HAP-1 (cell line): Measurements from ENCODE around the gene GRM7.
"Not testable (repeated sequence)": the region's sequence is repeated elsewhere in the genome, so short reads cannot be mapped to it uniquely, and the experiment has no call there.

Experiments
- DNase-seq, 2 experiments: peaks; one replicate each; pipeline ENCODE4 v3.0.0-alpha.2; 2016 to 2020; ENCODE audit warnings: low spot score in 2 of 2
- H3K27me3 ChIP-seq: fragments of 250-450 bp; sonication (Bioruptor Pico); 2 replicates; pipeline ENCODE4 v1.5.1; 2020; ENCODE audit warnings: low read depth, mild to moderate bottlenecking, moderate library complexity
- H3K36me3 ChIP-seq: fragments of 250-450 bp; sonication (Bioruptor Pico); replicated peaks from 2 replicates; pipeline ENCODE4 v1.5.1; 2020; ENCODE audit warnings: mild to moderate bottlenecking
- H3K4me1 ChIP-seq: fragments of 250-450 bp; sonication (Bioruptor Pico); 2 replicates; pipeline ENCODE4 v1.5.1; 2020; ENCODE audit warnings: mild to moderate bottlenecking
- H3K4me3 ChIP-seq: fragments of 250-450 bp; sonication (Bioruptor Pico); 2 replicates; pipeline ENCODE4 v1.5.1; 2020; ENCODE audit warnings: mild to moderate bottlenecking, moderate library complexity
- H3K9me3 ChIP-seq: fragments of 250-450 bp; sonication (Bioruptor Pico); 2 replicates; pipeline ENCODE4 v1.5.1; 2020; ENCODE audit warnings: mild to moderate bottlenecking, moderate library complexity
- in situ Hi-C: fragments of 300-500 bp; cut with MboI; formaldehyde crosslinking; loops from 3 replicates; pipeline ENCODE4 v1.14.3; 2020; ENCODE audit warnings: low sequenced_read_pairs, inconsistent platforms, mixed read lengths

Gene GRM7

GRCh38 chr3:6915898-6916297, 55.0 kb downstream of the GRM7 start:
- in situ Hi-C loops, result no loop called here
- Histone ChIP-seq H3K27me3 (no peaks in the 10 kb centered on the region), H3K36me3 (no peaks in the 10 kb centered on the region), H3K9me3 (no peaks in the 10 kb centered on the region), H3K4me1 (no peaks in the 10 kb centered on the region), H3K4me3 (no peak overlapping the region)
- no peak for DNase-seq

- no peak for DNase-seq
- in situ Hi-C loops, result no loop called here
These were observed 60.2 kb downstream of the GRM7 start for GRCh38 chr3:6921066-6921465.

GRCh38 chr3:6921876-6922275, 61.0 kb downstream of the GRM7 start:
- no peaks in the 10 kb centered on the region for H3K9me3 ChIP-seq
- H3K27me3 ChIP-seq, result no peaks in the 10 kb centered on the region
- no peak for DNase-seq
- H3K4me3 ChIP-seq, result no peak overlapping the region
- no peaks in the 10 kb centered on the region for H3K4me1 ChIP-seq
- in situ Hi-C loops, result no loop called here
- no peaks in the 10 kb centered on the region for H3K36me3 ChIP-seq

More at GRCh38 chr3:6921066-6921465, 60.2 kb downstream of the GRM7 start:
- H3K4me3 ChIP-seq, result no peak overlapping the region
- H3K9me3 ChIP-seq, result no peaks in the 10 kb centered on the region
- H3K27me3 ChIP-seq, result no peaks in the 10 kb centered on the region
- no peaks in the 10 kb centered on the region for H3K4me1 ChIP-seq
- H3K36me3 ChIP-seq, result no peaks in the 10 kb centered on the region

GRCh38 chr3:6928064-6928463, 67.1 kb downstream of the GRM7 start:
- Histone ChIP-seq H3K4me1 (no peaks in the 10 kb centered on the region), H3K36me3 (no peaks in the 10 kb centered on the region), H3K9me3 (no peaks in the 10 kb centered on the region), H3K4me3 (no peak overlapping the region), H3K27me3 (no peaks in the 10 kb centered on the region)
- no peak for DNase-seq
- in situ Hi-C loops, result no loop called here

DNA sequence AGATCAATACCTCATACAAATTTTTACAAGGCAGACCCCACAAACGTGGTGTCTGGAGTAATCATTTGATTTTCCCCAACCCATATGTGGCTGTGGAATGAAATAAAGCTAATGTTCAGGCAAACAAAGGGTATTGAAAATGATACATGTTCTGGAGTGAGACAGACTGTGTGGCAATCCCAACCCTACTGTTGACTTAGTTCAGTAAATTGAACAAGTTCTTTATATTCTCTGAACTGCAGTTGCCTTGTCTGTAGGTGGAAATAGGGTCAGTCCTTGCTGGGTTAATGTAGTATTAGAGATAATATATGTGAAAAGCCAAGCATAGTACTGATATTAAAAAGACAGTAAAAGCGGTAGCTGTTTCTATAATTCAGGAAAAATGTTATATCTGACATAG, 69.0 kb downstream of the GRM7 start:
- Histone ChIP-seq H3K4me1 (no peaks in the 10 kb centered on the region), H3K9me3 (no peaks in the 10 kb centered on the region), H3K27me3 (no peaks in the 10 kb centered on the region), H3K36me3 (no peaks in the 10 kb centered on the region), H3K4me3 (no peak overlapping the region)
- in situ Hi-C loops, result no loop called here
- no peak for DNase-seq

DNA sequence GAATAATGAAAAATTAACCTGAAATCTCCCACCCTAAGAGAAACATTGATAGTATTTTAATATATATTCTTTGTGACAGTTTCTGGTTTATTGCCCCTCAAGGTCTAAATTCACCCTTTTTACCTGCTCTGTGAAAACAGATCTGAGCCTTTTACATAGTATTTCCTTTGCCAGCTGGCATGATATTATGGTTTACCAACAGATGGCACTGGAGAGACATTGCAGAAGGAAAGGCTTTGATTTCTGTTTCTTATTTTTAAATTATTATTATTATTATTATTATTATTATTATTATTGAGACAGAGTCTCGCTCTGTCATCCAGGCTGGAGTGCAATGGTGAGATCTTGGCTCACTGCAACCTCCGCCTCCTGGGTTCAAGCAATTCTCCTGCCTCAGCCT, 74.5 kb downstream of the GRM7 start:
- H3K4me3 ChIP-seq, H3K4me1 ChIP-seq, H3K27me3 ChIP-seq, DNase-seq, H3K36me3 ChIP-seq, H3K9me3 ChIP-seq, in situ Hi-C loops: not testable (repeated sequence)

DNA sequence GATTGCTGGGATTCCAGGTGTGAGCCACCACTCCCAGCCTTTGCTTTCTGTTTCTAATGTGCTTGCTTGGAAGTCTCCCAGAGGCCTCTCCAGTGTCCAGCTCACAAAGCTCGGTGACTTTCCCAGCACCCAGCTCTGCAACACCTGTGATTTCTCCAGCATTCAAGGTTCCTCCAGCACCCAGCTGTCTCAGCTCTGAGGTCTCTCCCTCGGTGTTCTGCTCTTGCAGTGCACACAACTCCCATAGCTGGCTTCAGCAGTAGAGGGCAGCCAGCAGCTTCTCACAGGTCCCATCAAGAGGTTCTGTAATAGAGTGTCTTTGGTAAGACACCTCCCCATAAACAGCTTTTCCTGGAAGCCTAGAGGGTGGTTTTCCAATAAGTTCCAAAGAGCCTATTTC, 75.1 kb downstream of the GRM7 start:
- no peaks in the 10 kb centered on the region for H3K27me3 ChIP-seq
- no peaks in the 10 kb centered on the region for H3K4me1 ChIP-seq
- no peak overlapping the region for H3K4me3 ChIP-seq
- no peaks in the 10 kb centered on the region for H3K9me3 ChIP-seq
- in situ Hi-C loops, result no loop called here
- DNase-seq, result no peak
- H3K36me3 ChIP-seq, result no peaks in the 10 kb centered on the region

- in situ Hi-C loops, result no loop called here
- Histone ChIP-seq H3K36me3 (no peaks in the 10 kb centered on the region), H3K4me3 (no peak overlapping the region), H3K27me3 (no peaks in the 10 kb centered on the region), H3K9me3 (no peaks in the 10 kb centered on the region), H3K4me1 (no peaks in the 10 kb centered on the region)
- no peak for DNase-seq
These were observed 101.9 kb downstream of the GRM7 start for GRCh38 chr3:6962801-6963200.

- H3K36me3 ChIP-seq, result no peaks in the 10 kb centered on the region
- DNase-seq, result no peak
- H3K4me3 ChIP-seq, result no peak overlapping the region
- in situ Hi-C loops, result no loop called here
- H3K27me3 ChIP-seq, result no peaks in the 10 kb centered on the region
- no peaks in the 10 kb centered on the region for H3K9me3 ChIP-seq
- H3K4me1 ChIP-seq, result no peaks in the 10 kb centered on the region
These were observed 105.0 kb downstream of the GRM7 start for GRCh38 chr3:6965881-6966280.

- no peaks in the 10 kb centered on the region for H3K9me3 ChIP-seq
- no peaks in the 10 kb centered on the region for H3K4me1 ChIP-seq
- H3K4me3 ChIP-seq, result no peak overlapping the region
- DNase-seq, result no peak
- H3K36me3 ChIP-seq, result no peaks in the 10 kb centered on the region
- no peaks in the 10 kb centered on the region for H3K27me3 ChIP-seq
- in situ Hi-C loops, result no loop called here
These were observed 111.0 kb downstream of the GRM7 start for GRCh38 chr3:6971933-6972332.

DNA sequence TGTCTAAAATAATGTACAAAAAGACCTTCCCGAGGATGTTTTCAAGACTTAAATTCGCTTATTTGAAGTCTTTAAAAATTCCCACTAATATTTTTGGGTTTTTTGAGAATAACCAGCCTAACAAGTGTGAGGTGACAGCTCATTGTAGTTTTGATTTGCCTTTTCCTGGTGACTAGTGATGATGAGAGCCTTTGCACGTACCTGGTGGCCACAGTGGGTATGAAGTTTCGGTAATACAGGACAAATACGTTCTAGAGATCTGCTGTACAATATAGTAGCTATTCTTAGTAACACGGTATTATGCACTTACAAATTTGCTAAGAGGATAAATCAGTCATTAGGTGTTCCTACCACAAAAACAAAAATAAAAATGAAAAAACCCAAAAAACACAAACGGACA, 124.9 kb downstream of the GRM7 start:
- Histone ChIP-seq H3K9me3 (no peaks in the 10 kb centered on the region), H3K36me3 (no peaks in the 10 kb centered on the region), H3K4me1 (no peaks in the 10 kb centered on the region), H3K4me3 (no peak overlapping the region), H3K27me3 (no peaks in the 10 kb centered on the region)
- in situ Hi-C loops, result no loop called here
- DNase-seq, result no peak

DNA sequence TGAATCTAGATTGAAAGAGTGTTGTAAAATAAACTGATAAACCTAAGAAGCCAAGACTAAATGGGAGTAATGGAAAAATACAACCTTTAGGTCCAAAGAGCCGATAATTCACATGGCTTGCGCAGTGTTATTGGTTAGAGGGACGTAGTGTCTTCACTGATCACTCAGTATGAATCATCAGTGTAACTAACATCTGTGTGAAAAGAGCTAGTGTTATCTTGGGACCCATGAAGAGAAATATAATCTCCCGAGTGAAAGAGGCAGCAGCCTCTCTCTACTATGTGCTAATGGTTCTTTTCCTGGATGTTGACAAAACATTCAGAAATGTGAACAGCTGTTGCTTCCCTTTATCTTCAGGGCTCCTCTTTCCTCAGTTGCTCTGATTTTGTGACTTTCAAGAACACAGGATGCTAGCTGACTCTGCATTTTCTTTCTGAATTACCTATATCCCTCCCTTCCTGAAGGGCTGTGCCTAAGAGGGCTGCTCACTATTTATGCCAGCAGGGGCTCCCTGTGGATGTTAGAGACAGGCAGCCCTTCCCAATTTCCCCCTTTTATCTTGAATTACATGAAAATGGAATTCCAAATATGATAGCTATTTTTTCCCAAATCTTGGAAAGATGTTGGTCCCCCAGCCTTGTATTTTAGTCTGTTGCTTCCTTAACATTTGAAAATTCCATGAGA, 128.8 kb downstream of the GRM7 start:
- no peaks in the 10 kb centered on the region for H3K36me3 ChIP-seq
- in situ Hi-C loops, result no loop called here
- H3K27me3 ChIP-seq, result no peaks in the 10 kb centered on the region
- H3K4me3 ChIP-seq, result no peak overlapping the region
- H3K4me1 ChIP-seq, result no peaks in the 10 kb centered on the region
- DNase-seq, result no peak
- H3K9me3 ChIP-seq, result no peaks in the 10 kb centered on the region

- DNase-seq, result no peak
- Histone ChIP-seq H3K9me3 (no peaks in the 10 kb centered on the region), H3K36me3 (no peaks in the 10 kb centered on the region), H3K27me3 (no peaks in the 10 kb centered on the region), H3K4me1 (no peaks in the 10 kb centered on the region), H3K4me3 (no peak overlapping the region)
- in situ Hi-C loops, result no loop called here
These were observed 133.3 kb downstream of the GRM7 start for GRCh38 chr3:6994081-6994668.

DNA sequence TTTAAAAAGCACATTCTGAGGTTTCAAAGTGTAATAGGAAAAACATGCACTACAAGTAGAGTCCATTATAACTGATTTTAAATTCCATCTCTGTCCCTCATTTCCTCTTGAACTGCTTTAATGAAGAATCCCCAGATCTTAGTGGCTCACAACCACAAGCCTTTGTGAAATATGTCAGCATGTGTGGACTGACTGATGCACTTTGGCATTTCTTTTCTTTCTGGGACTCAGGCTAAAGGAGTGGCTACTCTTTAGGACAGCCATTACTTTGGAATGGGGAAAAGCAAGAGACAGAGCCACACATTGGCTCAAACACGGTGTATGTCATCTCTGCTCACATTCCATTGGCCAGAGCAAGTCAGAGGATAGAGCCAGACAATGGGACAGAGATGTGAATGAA, 139.6 kb downstream of the GRM7 start:
- Histone ChIP-seq H3K36me3 (no peaks in the 10 kb centered on the region), H3K27me3 (no peaks in the 10 kb centered on the region), H3K9me3 (no peaks in the 10 kb centered on the region), H3K4me1 (no peaks in the 10 kb centered on the region), H3K4me3 (no peak overlapping the region)
- DNase-seq, result no peak
- in situ Hi-C loops, result no loop called here

- Histone ChIP-seq H3K36me3 (no peaks in the 10 kb centered on the region), H3K9me3 (no peaks in the 10 kb centered on the region), H3K27me3 (no peaks in the 10 kb centered on the region), H3K4me1 (no peaks in the 10 kb centered on the region), H3K4me3 (no peak overlapping the region)
- no peak for DNase-seq
- in situ Hi-C loops, result no loop called here
These were observed 140.5 kb downstream of the GRM7 start for GRCh38 chr3:7001370-7001769.
